ENCODE results near the gene MAGIX.
A peak's percentile ranks its signal among the peaks of the same experiment; 100 is the strongest.
"Not testable (repeated sequence)": the region's sequence is repeated elsewhere in the genome, so short reads cannot be mapped to it uniquely, and the experiment has no call there.

DNA sequence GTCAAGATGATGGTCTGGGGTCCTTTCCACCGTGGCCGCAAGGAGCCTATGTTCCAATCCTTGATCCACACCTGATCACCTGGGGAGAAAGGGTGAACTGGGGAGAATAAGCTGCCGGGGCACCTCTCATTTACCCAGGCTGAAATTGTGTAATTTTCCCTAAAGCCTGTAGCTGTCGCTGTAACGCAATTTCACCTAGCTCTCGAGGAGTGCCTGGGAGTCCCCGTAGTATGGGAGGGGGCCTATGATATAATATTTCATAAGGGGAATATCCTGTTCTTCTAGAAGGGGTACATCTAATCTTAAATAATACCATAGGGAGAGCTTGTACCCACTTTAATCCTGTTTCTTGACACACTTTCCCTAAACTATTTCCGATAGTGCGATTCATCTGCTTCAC is 20.3 kb upstream of the MAGIX start:
- TF ChIP-seq, protein P1, sequence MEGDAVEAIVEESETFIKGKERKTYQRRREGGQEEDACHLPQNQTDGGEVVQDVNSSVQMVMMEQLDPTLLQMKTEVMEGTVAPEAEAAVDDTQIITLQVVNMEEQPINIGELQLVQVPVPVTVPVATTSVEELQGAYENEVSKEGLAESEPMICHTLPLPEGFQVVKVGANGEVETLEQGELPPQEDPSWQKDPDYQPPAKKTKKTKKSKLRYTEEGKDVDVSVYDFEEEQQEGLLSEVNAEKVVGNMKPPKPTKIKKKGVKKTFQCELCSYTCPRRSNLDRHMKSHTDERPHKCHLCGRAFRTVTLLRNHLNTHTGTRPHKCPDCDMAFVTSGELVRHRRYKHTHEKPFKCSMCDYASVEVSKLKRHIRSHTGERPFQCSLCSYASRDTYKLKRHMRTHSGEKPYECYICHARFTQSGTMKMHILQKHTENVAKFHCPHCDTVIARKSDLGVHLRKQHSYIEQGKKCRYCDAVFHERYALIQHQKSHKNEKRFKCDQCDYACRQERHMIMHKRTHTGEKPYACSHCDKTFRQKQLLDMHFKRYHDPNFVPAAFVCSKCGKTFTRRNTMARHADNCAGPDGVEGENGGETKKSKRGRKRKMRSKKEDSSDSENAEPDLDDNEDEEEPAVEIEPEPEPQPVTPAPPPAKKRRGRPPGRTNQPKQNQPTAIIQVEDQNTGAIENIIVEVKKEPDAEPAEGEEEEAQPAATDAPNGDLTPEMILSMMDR (IDR thresholded peaks at IDR 0.05 in 8 of 11, conservative IDR thresholded peaks at IDR 0.05 in 3 of 11): peak in 6 of 11 experiments; percentile 15 to 39 (median 33)
- TF ChIP-seq POLR2A, POLR2AphosphoS5 (IDR thresholded peaks at IDR 0.05): not testable (repeated sequence)

All from spleen (tissue), 7 donors.